Amniotic stem cell (primary cell): ENCODE results near the gene MROH7.

Source experiments
- DNase-seq: peaks from one replicate; lab custom pipeline; 2025; lab: John Stamatoyannopoulos, UW

MROH7 gene

GRCh38 chr1:54651608-54652007 lies 10.0 kb downstream of the MROH7 start:
- DNase-seq: no peak

GRCh38 chr1:54652168-54652567 lies 10.6 kb downstream of the MROH7 start:
- DNase-seq: no peak

DNA sequence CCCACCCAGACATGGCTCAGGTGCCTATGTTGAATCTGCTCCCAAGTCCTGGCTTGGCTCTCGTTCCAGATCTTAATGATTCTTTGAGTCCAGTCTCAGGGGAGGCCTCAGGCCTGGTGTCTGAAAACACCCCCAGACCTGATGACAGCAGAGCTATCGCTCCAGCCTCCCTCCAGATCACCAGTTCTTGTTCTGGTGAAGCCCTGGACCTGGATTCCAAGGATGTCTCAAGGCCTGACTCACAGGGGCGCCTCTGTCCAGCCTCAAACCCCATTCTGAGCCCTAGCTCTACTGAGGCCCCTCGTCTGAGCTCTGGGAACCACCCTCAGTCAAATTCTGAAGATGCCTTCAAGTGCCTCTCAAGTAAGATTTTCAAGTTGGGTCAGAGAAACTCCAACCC lies 11.4 kb downstream of the MROH7 start:
- no peak for DNase-seq

GRCh38 chr1:54658164-54658913 lies 16.8 kb downstream of the MROH7 start:
- no peak for DNase-seq

DNA sequence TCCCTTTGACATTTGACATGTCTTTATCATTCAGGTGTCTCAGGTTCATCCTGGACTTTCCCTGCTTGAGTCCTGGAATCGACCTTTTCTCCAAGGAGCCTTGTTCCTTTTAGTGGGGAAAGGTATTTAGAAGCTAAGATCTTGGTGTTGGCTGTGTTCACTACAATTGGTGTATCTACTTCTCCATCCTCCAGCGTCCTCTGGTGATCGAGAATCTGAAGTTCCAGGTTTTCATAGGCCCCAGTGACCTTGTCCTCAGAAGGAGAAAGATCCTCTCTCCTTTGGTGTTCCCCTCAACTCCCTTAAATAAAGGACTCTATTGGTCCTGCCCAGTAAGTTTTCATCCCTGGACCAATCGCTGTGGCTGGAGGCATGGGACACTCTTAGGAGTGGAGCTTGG lies 22.1 kb downstream of the MROH7 start:
- DNase-seq: no peak

- no peak for DNase-seq
These were observed 22.8 kb downstream of the MROH7 start for GRCh38 chr1:54664364-54664763.

DNA sequence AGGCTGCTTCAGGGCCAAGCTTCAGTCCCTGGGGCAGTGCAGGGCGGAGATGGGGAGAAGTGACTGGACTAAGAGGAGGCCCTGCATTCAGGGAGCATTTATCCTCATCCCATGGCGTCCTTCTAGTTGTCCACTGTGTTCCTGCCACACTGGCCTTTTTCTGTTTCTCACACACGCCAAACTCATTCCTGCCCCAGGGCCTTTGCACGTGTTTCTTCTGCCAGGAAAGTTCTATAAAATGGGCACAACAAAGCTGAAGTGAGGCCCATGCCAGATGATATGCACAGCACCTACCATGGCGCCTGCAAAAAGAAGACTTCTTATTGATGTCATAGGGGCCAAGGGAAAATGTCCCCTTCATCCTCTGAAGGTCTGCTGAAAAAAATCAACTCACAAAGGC lies 24.3 kb downstream of the MROH7 start:
- no peak for DNase-seq

DNA sequence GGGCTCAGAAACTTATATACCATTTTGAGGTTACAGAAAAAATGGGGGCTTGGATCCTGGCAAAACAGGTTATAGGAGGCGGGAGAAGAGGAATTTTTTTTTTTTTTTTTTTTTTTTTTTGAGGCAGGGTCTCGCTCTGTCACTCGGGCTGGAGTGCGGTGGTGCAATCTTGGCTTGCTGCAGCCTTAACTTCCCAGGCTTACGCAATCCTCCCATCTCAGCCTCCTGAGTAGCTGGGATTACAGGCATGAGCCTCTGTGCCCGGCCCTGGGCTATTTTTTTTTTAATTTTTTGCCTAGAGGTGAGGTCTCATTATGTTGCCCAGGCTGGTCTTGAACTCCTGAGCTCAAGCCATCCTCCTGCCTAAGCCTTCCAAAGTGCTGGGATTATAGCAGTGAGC lies 24.7 kb downstream of the MROH7 start:
- DNase-seq: no peak

DNA sequence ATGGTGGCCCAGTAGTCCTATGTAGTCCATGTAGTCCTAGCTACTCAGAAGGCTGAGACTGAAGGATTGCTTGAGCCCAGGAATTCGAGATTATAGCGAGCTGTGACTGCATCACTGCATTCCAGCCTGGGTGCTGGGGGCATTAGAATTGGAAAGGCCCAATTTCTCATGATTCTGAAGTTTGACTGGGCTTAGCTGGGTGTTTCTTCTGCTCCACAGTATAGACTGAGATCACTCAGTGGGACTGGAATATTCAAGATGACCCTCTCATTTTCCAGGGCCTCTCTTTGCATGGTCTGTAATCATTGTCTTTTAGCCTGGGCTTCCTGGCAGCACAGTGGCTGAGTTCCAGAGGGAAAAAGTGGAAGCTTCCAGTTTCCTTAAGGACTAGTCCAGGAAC lies 26.2 kb downstream of the MROH7 start:
- no peak for DNase-seq

DNA sequence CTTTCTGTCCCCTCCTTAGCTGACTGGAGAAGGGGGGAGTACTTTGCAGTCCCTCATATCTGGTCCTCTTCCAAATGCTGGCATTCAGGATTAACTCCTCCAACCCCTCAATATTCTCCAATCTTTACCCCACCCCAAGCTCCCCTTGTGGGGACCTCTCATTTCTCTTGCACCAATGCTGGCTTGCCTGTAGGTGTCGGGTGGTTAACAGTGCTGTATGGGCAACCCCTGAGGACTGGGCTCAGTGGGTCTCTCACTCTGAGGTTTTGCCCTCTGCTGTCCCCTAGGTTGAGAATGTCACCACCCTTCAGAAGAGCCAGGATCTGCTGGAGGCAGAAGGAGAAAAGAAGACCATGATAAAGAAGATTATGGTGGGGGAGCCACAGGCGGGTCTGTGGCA lies 27.0 kb downstream of the MROH7 start:
- DNase-seq: no peak

- DNase-seq: peak; percentile 18
These were observed 30.5 kb downstream of the MROH7 start for GRCh38 chr1:54671985-54672608.

- no peak for DNase-seq
These were observed 37.4 kb downstream of the MROH7 start for GRCh38 chr1:54678776-54679643.

DNA sequence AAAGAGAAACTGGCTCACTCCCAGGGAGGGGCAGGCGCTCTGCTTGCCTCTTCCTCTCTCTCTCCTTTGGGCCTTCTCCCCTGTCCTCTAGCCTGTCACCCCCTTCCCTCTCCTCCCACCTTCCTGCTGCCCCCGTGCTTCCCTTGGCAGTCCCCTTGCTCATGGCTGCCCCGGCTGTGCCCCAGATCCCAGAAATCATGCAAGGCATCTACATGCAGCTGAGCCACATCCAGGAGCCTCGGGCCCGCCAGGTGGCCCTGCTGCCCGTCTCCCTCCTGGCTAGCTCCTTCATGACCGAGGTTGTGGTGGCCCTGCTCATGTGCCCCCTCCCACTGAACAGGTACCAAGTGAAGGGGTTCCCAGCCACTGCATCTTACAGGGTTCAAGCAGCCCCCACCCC lies 38.1 kb downstream of the MROH7 start:
- no peak for DNase-seq

GRCh38 chr1:54680387-54680786 lies 38.8 kb downstream of the MROH7 start:
- DNase-seq: no peak

GRCh38 chr1:54681358-54681757 lies 39.8 kb downstream of the MROH7 start:
- no peak for DNase-seq

GRCh38 chr1:54683453-54683852 lies 41.9 kb downstream of the MROH7 start:
- DNase-seq: no peak

DNA sequence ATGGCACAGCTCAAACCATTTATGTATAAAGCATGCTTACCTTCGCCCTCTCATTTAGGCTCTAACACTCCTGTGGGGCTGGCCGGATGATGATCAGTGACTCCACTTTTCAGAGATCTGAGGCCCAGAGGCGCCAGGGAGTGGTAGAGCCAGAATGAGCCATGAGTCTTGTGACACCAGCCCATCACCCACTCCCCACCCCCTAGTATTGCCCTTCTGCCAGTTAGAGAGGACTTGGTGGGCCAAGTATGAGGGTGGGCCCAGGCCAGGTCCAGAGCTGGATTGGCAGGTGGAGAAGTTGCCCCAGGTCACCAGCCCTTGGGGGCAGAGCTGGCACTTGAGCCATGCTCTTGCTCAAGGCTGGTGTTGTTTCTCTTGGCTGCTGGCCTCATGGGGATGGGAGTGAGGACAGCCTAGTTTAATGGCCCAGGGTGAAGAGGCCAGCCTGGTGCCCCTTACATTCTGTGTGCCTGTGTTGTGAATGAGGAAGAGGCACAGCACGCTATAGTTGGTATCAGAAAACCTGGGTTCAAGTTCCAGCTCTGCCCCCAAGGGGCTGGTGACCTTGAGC lies 43.8 kb downstream of the MROH7 start:
- DNase-seq: no peak

- DNase-seq: no peak
These were observed 44.6 kb downstream of the MROH7 start for GRCh38 chr1:54686155-54686554.

DNA sequence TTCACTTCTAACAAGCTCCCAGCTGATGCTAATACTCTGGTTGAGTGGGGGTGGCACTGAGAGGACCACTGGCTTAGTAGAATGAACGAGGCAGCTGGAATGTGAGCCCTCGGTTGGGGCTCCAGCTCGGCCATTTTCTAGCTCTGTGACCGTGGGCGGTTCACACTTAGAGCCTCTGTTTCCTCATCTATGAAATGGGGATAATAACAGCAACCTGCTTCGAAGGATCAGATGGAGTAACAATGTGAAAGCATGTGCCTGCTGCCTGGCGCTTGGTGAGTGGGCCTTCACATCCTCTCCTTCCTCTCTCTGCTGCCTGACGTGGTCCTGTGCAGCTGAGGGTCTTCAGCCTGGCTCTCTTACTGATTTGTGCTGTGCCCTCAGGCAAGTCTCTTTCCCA lies 53.2 kb downstream of the MROH7 start:
- DNase-seq: no peak

- DNase-seq: no peak
These were observed 53.6 kb downstream of the MROH7 start for GRCh38 chr1:54695221-54695620.

GRCh38 chr1:54695764-54696163 lies 54.2 kb downstream of the MROH7 start:
- DNase-seq: no peak

- no peak for DNase-seq
These were observed 54.7 kb downstream of the MROH7 start for GRCh38 chr1:54696262-54696661.

- DNase-seq: no peak
These were observed 56.3 kb downstream of the MROH7 start for GRCh38 chr1:54697896-54698295.
